T-helper 1 cell treated with Interleukin-12 subunit alpha and Interleukin-12 subunit beta and Interleukin-4 antibody, amounts not matched to agents 30 μg/mL and 1 μg/mL, for 36 hours (primary cell): Measurements from ENCODE around the gene TICRR.

ENCODE experiments used
- H3K27ac Mint-ChIP-seq: one replicate; pipeline ENCODE4 v1.8.0; 2021; ENCODE audit warnings: mild to moderate bottlenecking, mixed read lengths
- H3K27me3 Mint-ChIP-seq: one replicate; pipeline ENCODE4 v1.8.0; 2021; ENCODE audit warnings: low read depth, mixed read lengths
- H3K36me3 Mint-ChIP-seq: one replicate; pipeline ENCODE4 v1.8.0; 2021; ENCODE audit warnings: low read depth, mixed read lengths
- H3K4me1 Mint-ChIP-seq: one replicate; pipeline ENCODE4 v1.8.0; 2021; ENCODE audit warnings: low read depth, mixed read lengths
- H3K4me3 Mint-ChIP-seq: one replicate; pipeline ENCODE4 v1.8.0; 2021; ENCODE audit warnings: mild to moderate bottlenecking, moderate library complexity, mixed read lengths
- H3K9me3 Mint-ChIP-seq: one replicate; pipeline ENCODE4 v1.8.0; 2021; ENCODE audit warnings: mixed read lengths

Gene TICRR

DNA sequence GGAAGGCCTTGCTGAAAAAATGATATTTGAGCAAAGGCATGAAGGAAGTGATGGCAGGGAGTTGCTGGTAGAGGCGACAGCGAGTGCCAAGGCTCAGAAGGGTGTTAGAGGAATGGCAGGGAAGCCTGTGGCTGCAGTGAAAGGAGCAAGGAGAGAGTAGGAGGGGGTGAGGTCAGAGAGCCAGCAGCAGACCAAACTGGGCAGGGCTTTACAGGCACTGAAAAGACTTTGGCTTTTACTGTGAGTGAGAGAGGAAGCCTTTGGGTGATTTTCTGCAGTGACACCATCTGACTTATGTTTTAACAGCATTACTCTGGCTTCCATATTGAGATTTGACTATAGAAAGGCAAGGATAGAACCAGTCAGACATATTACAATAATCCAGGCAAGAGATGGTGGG is 11.4 kb downstream of the TICRR start:
- peaks cover 2% of the 10 kb centered on the region for H3K36me3 Mint-ChIP-seq
- H3K4me3 Mint-ChIP-seq = no peak overlapping the region
- no peaks in the 10 kb centered on the region for H3K27me3 Mint-ChIP-seq
- H3K4me1 Mint-ChIP-seq = peaks cover under 1% of the 10 kb centered on the region
- no peak overlapping the region for H3K27ac Mint-ChIP-seq
- no peaks in the 10 kb centered on the region for H3K9me3 Mint-ChIP-seq

DNA sequence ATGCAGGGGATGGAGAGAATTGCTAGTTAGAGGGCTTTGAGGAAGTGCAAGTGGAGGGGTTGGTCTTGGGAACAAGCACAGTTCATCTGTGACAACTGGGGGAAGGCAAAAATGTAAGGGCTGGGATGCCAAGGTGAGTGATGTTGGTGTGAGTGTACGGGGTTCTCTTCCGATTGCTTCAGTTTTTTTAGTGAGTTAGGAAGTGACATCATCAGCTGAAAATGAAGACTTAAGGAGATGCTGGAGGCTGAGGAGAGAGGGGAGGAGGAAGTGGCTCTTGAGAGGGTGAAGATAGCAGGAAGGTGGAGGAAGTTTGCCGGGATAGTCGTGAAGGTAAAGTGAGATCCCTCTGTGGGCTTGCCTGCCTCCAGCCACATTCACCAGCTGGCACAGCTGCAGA is 12.7 kb downstream of the TICRR start:
- H3K4me3 Mint-ChIP-seq = no peak overlapping the region

DNA sequence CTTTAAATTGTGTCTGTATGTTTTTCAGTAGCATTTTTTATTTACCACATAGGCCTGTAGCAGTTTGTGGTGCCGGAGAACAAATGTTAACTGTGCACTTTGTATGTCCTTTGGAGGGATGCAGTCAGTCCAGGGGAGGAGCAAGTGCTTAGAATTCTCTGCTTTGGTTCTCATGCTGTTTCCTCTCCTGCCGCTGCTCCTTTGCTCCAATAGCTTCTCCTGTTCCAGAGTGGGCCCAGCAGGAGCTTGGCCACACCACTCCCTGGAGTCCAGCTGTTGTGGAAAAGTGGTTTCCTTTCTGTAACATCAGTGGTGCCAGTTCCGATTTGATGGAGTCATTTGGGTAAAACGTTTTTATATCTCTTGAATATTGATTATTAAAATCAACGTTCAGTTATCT is 16.6 kb downstream of the TICRR start:
- Mint-ChIP-seq H3K4me3 (no peak overlapping the region), H3K4me1 (peaks cover 4% of the 10 kb centered on the region), H3K9me3 (no peaks in the 10 kb centered on the region), H3K36me3 (peaks cover 15% of the 10 kb centered on the region), H3K27me3 (no peaks in the 10 kb centered on the region), H3K27ac (no peak overlapping the region)

More for the DNA sequence above, 12.7 kb downstream of the TICRR start:
- peaks cover 5% of the 10 kb centered on the region for H3K36me3 Mint-ChIP-seq
- H3K27ac Mint-ChIP-seq = no peak overlapping the region
- no peaks in the 10 kb centered on the region for H3K4me1 Mint-ChIP-seq
- H3K9me3 Mint-ChIP-seq = no peaks in the 10 kb centered on the region
- H3K27me3 Mint-ChIP-seq = no peaks in the 10 kb centered on the region

DNA sequence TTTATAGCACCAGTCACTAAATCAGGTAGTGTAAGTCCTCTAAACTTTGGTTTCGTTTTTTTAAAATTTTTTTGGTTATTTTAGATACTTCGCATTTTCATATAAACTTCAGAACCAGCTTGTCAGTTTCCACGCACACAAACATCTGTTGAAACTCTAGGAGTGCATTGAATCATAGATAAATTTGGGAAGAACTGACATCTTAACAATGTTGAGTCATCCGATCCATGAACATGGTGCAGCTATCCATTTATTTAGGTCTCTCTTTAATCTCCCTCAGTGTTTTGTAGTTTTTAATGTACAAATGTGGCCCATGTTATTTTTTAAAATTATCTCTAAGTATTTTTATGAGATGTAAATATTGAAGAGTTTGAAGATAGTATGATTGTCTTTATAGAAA is 17.7 kb downstream of the TICRR start:
- peaks cover 20% of the 10 kb centered on the region for H3K36me3 Mint-ChIP-seq
- no peaks in the 10 kb centered on the region for H3K27me3 Mint-ChIP-seq
- no peak overlapping the region for H3K27ac Mint-ChIP-seq
- no peak overlapping the region for H3K4me3 Mint-ChIP-seq
- no peaks in the 10 kb centered on the region for H3K9me3 Mint-ChIP-seq
- H3K4me1 Mint-ChIP-seq = peaks cover 4% of the 10 kb centered on the region

DNA sequence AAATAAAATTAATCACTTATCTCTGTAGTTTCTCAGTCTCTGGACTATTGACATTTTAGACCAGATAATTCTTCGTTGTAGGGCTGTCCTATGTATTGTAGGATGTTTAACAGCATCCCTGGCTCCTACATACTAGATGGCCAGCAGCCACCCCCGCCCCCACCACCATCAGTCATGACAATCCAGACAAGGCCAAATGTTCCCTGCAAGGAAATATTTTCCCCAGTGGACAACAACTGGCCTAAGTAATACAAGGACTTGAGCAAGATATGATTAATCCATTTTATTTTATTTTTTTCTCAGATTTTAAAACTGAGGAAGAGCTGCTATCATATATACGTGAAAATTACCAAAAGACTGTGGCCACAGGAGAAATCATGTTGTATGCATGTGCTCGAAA is 23.8 kb downstream of the TICRR start:
- Mint-ChIP-seq H3K9me3 (no peaks in the 10 kb centered on the region), H3K27ac (no peak overlapping the region), H3K36me3 (peaks cover 32% of the 10 kb centered on the region), H3K4me3 (no peak overlapping the region), H3K27me3 (no peaks in the 10 kb centered on the region), H3K4me1 (peaks cover 4% of the 10 kb centered on the region)

DNA sequence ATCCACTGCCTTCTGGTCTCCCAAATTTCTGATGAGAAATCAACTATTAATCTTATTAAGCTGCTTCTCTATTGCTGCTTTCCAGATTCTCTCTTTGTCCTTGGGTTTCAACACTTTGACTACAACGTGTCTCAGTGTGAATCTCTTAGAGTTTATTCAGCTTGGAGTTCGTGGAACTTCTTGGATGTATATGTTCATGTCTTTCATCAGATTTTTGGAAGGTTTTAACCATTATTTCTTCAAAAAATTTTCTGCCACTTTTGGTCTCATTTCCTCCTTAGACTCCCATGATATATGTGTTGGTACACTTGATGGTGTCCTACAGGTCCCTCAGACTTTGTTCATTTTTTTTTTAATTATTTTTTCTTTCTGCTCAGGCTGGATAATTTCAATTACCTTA is 36.0 kb downstream of the TICRR start:
- Mint-ChIP-seq H3K36me3 (peaks cover 61% of the 10 kb centered on the region), H3K4me3 (no peak overlapping the region), H3K27ac (no peak overlapping the region), H3K27me3 (no peaks in the 10 kb centered on the region), H3K4me1 (no peaks in the 10 kb centered on the region), H3K9me3 (peaks cover 25% of the 10 kb centered on the region)

DNA sequence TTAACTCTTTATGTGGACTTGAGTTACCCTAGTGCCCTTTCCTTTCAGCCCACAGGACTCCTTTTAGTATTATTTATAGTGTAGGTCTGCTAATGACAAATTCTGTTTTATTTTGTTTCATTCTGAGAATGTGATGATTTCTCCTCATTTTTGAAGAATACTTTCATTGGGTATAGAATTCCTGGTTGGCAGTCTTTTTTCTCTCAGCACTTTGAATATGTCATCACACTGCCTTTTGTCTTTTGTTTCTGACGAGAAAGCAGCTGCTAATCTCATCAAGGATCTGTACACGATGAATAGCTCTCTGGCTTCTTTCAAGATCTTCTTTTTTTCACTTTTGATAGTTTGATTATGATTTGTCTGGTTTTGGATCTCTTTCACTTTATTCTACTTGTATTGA is 37.8 kb downstream of the TICRR start:
- Mint-ChIP-seq H3K9me3 (peaks cover 25% of the 10 kb centered on the region), H3K27me3 (no peaks in the 10 kb centered on the region), H3K36me3 (peaks cover 62% of the 10 kb centered on the region), H3K27ac (no peak overlapping the region), H3K4me1 (no peaks in the 10 kb centered on the region), H3K4me3 (no peak overlapping the region)

DNA sequence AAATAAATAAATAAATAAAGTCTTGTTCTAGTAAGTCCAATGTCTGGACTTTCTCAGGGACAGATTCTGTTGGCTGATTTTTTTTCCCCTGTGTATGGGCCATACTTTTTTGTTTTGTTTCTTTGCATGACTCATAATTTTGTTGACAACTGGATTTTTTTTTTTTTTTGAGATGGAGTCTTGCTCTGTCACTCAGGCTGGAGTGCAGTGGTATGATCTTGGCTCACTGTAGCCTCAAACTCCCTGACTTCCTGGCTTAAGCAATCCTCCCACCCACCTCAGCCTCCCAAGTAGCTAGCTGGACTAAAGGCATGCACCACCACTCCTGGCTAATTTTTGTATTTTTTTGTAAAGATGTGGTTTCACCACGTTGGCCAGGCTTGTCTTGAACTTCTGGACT is 38.9 kb downstream of the TICRR start:
- Mint-ChIP-seq H3K27ac (no peak overlapping the region), H3K9me3 (peaks cover 25% of the 10 kb centered on the region), H3K27me3 (no peaks in the 10 kb centered on the region), H3K36me3 (peaks cover 63% of the 10 kb centered on the region), H3K4me3 (no peak overlapping the region), H3K4me1 (no peaks in the 10 kb centered on the region)

DNA sequence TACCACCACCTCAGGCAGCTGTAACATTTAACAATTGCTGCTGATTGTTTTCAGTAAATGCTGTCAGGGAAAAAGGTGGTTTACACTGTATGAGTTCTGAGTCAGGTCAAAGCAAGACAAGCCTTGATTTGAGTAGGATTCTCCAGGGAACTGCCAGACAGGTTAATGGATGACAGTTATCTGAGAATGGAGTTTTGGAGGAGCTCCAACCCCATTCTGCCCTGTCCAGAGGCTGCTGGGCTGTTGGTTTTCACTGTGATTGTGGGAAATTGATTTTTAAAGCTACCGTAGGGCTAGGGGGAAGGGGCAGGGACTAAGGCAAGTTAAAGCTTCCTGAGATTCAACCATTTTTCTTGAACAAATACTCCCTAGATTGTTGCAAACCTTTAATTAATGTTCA is 39.9 kb downstream of the TICRR start:
- Mint-ChIP-seq H3K4me1 (no peaks in the 10 kb centered on the region), H3K9me3 (peaks cover 25% of the 10 kb centered on the region), H3K36me3 (peaks cover 60% of the 10 kb centered on the region), H3K27ac (no peak overlapping the region), H3K4me3 (no peak overlapping the region), H3K27me3 (no peaks in the 10 kb centered on the region)

DNA sequence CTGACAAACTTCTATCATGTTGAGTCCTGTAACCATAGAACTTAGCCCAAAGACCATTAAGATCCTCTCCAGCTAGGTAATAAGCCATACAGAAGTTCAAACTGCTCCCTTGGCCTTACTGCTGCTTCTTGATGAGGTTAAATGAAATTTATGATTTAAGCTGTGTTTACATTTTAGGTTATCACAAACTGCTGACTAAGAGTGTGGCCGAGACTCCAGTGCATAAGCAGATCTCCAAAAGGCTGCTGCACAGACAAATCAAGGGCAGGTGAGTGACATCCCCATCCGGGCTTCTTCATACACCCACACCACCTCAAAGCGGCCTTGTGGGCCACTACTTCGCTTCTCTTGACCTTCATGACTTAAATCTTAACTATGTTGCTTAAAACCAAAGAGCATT is 41.0 kb downstream of the TICRR start:
- H3K27ac Mint-ChIP-seq = no peak overlapping the region
- H3K27me3 Mint-ChIP-seq = no peaks in the 10 kb centered on the region
- H3K4me1 Mint-ChIP-seq = no peaks in the 10 kb centered on the region
- peaks cover 50% of the 10 kb centered on the region for H3K36me3 Mint-ChIP-seq
- peaks cover 22% of the 10 kb centered on the region for H3K9me3 Mint-ChIP-seq
- no peak overlapping the region for H3K4me3 Mint-ChIP-seq

DNA sequence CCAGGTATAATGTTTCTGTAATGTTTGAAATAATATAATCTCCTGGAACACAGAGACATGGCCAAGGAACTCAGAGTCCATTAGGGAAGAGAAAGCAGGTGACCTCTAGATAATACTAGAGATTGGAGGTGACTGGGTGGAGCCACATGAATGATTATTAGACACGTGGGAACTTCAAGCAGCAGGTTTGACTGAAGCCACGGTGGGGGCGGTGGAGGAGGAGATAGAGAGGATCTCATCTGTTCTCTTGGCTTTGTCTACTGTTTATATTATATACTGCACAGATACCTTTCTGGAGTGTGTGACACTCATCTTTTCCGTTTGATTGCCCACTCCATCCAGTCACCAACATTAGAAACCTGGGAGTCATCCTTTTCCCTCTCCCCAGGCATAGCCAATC is 46.3 kb downstream of the TICRR start:
- H3K36me3 Mint-ChIP-seq = peaks cover 48% of the 10 kb centered on the region
- H3K4me3 Mint-ChIP-seq = no peak overlapping the region
- no peaks in the 10 kb centered on the region for H3K27me3 Mint-ChIP-seq
- H3K4me1 Mint-ChIP-seq = no peaks in the 10 kb centered on the region
- no peak overlapping the region for H3K27ac Mint-ChIP-seq
- H3K9me3 Mint-ChIP-seq = no peaks in the 10 kb centered on the region

DNA sequence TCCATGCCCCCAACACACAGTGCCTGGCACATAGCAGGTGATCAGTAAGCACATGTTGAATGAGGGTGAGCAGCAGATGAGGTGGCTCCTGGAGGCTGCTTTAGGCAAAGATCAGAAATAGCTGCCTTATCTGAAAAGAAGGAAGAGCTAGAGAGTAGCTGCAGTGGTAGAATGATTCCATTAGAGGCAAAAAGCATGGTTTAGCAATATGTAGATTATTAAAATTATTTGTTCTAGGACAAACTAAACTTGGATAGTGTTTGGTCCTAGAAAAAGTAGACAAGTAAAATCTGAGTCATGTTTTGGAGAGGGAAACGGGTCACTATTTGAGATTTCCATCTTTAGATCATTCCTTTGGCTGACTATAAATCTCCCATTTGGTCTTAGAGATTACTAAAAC is 47.9 kb downstream of the TICRR start:
- Mint-ChIP-seq H3K27me3 (no peaks in the 10 kb centered on the region), H3K27ac (no peak overlapping the region), H3K4me1 (no peaks in the 10 kb centered on the region), H3K4me3 (no peak overlapping the region), H3K9me3 (no peaks in the 10 kb centered on the region), H3K36me3 (peaks cover 44% of the 10 kb centered on the region)

DNA sequence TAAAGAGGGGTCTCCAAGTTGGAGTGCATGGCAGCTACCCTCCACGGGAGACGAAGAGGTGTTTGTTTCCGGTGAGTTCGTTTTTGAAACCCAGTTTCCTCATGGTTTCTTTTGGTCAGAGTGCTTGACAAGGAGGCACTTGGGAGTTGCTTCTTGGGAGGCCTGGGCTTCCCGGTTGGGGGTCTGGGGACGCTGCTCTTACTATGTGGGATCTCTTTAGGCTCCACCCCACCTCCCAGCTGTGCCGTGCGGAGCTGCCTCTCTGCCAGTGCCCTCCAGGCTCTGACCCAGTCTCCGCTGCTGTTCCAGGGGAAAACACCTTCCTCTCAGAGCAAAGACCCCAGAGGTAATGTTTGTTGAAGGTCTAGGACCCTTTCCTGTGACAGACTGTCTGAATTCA is 50.4 kb downstream of the TICRR start:
- Mint-ChIP-seq H3K36me3 (peaks cover 43% of the 10 kb centered on the region), H3K9me3 (no peaks in the 10 kb centered on the region), H3K4me3 (no peak overlapping the region), H3K27ac (no peak overlapping the region), H3K4me1 (no peaks in the 10 kb centered on the region), H3K27me3 (no peaks in the 10 kb centered on the region)

DNA sequence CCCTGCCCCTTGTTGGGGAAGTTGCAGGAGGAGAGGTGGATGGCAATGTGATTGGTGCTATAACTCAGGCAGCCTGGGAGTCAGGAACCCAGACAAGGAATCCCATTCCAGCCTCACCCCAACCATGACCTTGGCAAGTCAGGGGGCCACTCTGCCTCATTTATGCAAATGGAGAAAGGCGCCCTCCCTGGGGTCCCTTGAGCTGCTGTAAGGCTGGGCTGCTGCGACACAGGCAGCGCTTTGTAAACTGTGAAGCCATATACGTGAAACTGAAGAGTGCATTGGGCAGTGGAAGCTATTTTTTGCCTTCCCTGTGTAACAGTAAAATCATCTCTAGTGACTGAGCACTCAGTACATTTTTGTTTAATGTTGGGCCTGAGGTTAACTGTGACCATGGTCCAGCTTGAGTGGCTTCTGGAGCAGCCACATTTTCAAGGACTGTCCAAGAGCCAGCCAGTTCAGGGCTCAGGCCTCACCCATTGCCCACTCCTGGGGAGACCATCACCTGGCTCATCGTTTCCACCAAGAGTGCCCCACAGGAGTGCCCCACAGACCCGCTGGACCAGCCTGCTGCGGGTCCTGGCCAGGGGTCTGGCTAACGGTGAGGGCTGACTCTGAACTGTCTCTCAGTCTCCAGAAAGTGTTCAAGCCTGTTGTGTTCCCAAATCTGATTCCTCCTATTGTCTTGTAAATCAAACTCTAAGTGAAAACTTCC is 52.1 kb downstream of the TICRR start:
- peaks cover 52% of the 10 kb centered on the region for H3K36me3 Mint-ChIP-seq

DNA sequence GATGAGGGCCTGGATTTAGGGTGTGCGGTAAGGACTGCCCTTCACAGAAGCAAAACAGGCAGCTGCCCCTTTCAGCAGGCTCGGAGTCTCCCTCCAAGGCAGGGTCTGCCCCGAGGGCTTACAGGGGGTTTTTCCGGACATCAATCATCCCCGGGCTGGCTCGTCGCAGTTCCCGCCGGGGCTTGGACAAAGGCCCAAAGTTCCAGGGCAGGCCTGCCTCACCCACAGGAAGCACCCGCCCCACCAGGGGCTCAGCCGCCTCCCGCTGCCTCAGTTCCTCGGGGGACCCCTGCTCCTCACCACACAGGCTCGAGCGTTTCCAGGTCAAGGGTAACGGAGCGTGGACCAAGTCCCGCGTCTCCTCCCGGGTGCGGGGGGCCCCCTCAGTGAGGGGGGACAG is 53.0 kb downstream of the TICRR start:
- Mint-ChIP-seq H3K36me3 (peaks cover 51% of the 10 kb centered on the region), H3K9me3 (no peaks in the 10 kb centered on the region)

More for the DNA sequence above, 52.1 kb downstream of the TICRR start:
- Mint-ChIP-seq H3K27ac (no peak overlapping the region), H3K4me3 (no peak overlapping the region), H3K27me3 (no peaks in the 10 kb centered on the region), H3K4me1 (no peaks in the 10 kb centered on the region), H3K9me3 (no peaks in the 10 kb centered on the region)

More for the DNA sequence above, 53.0 kb downstream of the TICRR start:
- no peak overlapping the region for H3K27ac Mint-ChIP-seq
- H3K4me1 Mint-ChIP-seq = no peaks in the 10 kb centered on the region
- H3K27me3 Mint-ChIP-seq = no peaks in the 10 kb centered on the region
- no peak overlapping the region for H3K4me3 Mint-ChIP-seq
